NB4 (cell line): Measurements from ENCODE around the gene AIF1L.

Source experiments
- DNase-seq: peaks from one replicate; pipeline ENCODE4 v3.0.0; 2010; ENCODE audit warnings: low read depth
- H3K4me3 ChIP-seq: one replicate; pipeline ENCODE4 v1.5.1; 2011; ENCODE audit warnings: mild to moderate bottlenecking, low read depth, low read length, moderate library complexity
- CTCF ChIP-seq: IDR thresholded peaks from one replicate; pipeline ENCODE4 v1.5.1; 2012; ENCODE audit warnings: low read depth, low read length
- MAX ChIP-seq: IDR thresholded peaks from 2 replicates; pipeline ENCODE4 v1.6.1; 2011; ENCODE audit warnings: low read depth, low read length
- MYC ChIP-seq: IDR thresholded peaks from 2 replicates; pipeline ENCODE4 v1.6.1; 2011; ENCODE audit warnings: low read depth, low read length
- POLR2A ChIP-seq: IDR thresholded peaks from 2 replicates; pipeline ENCODE4 v1.6.1; 2011; ENCODE audit warnings: mild to moderate bottlenecking; ENCODE audit not compliant: insufficient read length; ENCODE audit errors: extremely low read depth

Gene AIF1L

DNA sequence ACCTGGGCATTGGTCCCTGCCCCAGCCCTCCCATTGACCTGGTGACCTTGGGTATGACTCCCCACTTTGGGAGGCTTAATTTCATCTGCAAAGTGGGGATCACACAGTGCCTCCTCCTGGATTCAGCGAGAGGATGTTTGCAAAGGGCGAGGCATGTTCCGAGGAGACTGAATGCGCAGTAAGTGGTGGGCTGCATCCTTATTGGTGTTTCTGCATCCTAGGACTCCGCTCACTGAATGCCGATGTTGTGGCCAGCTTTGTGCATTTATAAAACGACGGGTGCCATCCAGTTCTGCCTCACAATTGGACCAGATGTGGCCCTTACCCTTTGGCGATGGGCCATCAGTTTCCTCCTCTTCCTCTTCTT lies 23.5 kb upstream of the AIF1L start:
- no peak overlapping the region for H3K4me3 ChIP-seq
- DNase-seq, result no peak
- TF ChIP-seq POLR2A (no peak), CTCF (no peak)

- TF ChIP-seq MAX (no peak), POLR2A (no peak), CTCF (no peak), MYC (no peak)
- H3K4me3 ChIP-seq, result no peak overlapping the region
- no peak for DNase-seq
Measured at GRCh38 chr9:131076347-131077195, 19.8 kb upstream of the AIF1L start.

DNA sequence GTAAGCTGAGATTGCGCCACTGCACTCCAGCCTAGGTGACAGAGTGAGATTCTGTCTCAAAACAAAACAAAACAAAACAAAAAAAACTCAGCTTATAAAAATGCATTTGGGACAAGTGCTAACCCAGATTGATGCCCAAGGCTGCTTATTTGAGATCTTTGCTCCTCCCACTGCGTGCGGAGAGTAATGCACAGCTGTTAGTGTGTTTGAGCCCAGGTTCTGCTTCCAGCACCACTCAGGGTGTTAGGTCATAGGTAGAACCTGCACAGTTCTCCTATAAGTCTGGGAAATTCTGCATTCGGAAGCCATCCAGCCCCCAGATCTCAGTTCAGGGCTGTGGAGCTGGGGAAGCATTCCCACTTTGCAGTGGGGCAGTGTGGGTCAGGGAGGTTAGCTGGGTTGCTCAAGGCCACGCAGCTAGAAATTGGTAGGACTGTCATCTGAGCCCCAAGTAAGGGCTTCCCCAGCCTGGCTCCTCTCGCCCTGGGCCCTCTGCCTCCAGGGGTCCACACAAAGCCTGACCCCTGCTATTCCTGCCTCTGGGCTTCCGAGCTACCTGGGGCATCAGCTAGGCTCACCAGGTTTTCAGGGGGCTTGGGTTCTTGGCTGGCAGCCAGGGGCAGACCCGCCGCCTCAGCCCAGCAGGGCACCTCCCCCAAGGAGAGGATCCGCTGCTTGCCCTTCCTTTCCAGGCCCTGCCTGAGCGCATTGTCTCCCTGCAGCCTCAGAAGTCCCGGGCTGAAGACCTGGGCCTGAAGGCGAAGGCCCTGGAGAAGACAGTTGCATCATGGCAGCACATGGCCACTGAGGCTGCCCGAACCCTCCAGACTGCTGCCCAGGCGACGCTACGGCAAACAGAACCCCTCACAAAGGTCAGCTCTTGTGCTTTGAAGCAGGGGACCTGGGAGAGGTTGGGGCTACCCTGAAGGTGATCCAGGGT lies 17.6 kb upstream of the AIF1L start:
- DNase-seq, result no peak
- no peak overlapping the region for H3K4me3 ChIP-seq
- TF ChIP-seq MYC (no peak), MAX (no peak), CTCF (no peak), POLR2A (no peak)

DNA sequence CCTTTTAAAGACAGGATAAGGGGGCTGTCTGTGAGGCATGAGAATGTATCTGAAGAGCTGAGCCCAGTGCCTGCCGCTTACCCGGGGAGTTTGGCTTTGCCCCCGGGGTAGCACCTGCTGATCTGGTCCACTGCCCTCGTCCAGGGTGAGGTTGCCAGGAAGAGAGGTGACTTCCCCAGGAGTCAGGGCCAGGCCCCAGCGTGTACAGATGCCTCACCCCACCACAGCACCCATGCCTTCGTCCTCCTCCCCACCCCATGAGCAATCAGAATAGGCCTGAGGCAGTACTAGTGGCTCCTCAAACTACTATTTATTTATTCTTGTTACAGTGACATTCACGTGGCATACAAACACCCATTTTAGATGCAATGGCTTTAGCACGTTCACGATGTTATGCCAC lies 15.7 kb upstream of the AIF1L start:
- DNase-seq, result no peak
- no peak overlapping the region for H3K4me3 ChIP-seq
- TF ChIP-seq MAX (no peak), POLR2A (no peak)

DNA sequence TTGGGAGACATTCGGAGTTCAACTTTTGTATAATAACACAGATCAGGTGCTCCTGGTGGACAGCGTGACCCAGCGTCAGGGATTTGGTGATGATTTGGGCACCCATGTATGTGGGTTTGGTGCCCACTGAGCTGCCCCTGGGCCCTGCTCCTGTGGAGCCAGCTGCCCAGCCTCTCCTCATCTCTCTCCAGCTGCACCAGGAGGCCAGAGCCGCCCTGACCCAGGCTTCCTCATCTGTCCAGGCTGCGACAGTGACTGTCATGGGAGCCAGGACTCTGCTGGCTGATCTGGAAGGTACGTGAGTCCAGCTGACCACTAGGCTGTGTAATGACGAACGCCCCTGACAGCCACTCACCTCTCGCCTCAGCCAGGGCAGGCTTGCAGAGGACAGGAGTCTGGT lies 14.5 kb upstream of the AIF1L start:
- no peak overlapping the region for H3K4me3 ChIP-seq
- no peak for TF ChIP-seq MYC
- DNase-seq, result no peak

DNA sequence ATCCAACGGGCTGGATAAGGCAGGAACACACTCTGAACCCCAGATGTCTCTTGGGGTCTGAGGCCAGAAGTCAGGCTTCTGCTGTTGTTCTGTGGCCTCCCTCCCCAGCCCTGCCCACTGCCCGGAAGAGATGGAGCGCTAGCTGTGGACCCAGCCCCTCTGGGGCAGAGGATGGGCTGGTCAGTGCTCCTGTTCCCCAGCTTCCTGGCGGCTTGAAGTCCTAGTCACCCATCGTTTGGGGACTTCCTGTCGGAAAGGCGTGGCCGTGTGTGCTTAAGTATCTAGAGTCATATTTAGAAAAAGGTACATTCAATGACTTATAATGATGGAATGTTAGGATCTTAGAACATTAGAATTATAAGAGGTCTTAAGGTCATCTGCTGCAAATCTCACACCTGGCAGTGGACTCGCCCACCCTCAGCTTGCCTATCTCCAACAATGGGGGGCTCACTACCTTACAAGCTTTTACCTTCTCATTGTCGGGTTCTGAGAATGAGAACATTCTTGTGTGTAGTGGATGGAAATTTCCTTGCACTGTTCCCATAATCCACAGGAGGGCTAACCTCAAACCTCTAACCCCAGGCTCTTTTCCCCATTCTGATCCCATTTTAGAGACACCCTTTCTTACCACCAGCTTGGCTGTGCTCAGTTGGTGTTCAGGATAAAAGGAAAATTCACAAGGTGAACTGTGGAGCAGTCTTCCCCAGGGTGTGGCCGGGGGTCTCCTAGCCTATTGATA lies 13.4 kb upstream of the AIF1L start:
- no peak for DNase-seq
- no peak for TF ChIP-seq MYC
- TF ChIP-seq MAX, result no peak
- no peak for TF ChIP-seq POLR2A
- no peak for TF ChIP-seq CTCF
- H3K4me3 ChIP-seq, result no peak overlapping the region
